GM23338 (cell line): Measurements from ENCODE around the gene PHF24. TPM values are rescaled to one million over a fixed set of nuclear protein-coding genes. Genes with fewer than 3 reads are reported as not detected.

Experiments used
- ATAC-seq: fragments of 200-7000 bp; cut with Tn5 transposase; 3 replicates; pipeline ENCODE4 v1.9.1; 2020
- DNase-seq: peaks from one replicate; pipeline ENCODE4 v3.0.0-alpha.2; 2015; ENCODE audit warnings: low spot score
- H2AFZ ChIP-seq: fragments of 200-600 bp; sonication (generic); 2 replicates; pipeline ENCODE4 v1.8.0; 2016; ENCODE audit warnings: antibody characterized with exemption, mild to moderate bottlenecking, moderate library complexity
- H3F3A ChIP-seq: fragments of 200-600 bp; sonication (generic); replicated peaks from 2 replicates; pipeline ENCODE4 v1.8.0; 2017; ENCODE audit warnings: antibody characterized with exemption, mixed run types, low read depth
- H3K27ac ChIP-seq: fragments of 200-600 bp; sonication (generic); 2 replicates; pipeline ENCODE4 v1.6.1; 2016; ENCODE audit warnings: low read depth
- H3K27me3 ChIP-seq: fragments of 200-600 bp; sonication (generic); 2 replicates; pipeline ENCODE4 v1.8.0; 2016; ENCODE audit warnings: mild to moderate bottlenecking, mixed run types, moderate library complexity; ENCODE audit not compliant: insufficient read depth
- H3K36me3 ChIP-seq: fragments of 200-600 bp; sonication (generic); 2 replicates; pipeline ENCODE4 v1.8.0; 2016; ENCODE audit warnings: mild to moderate bottlenecking; ENCODE audit not compliant: insufficient read depth
- H3K4me1 ChIP-seq: fragments of 200-600 bp; sonication (generic); 2 replicates; pipeline ENCODE4 v1.8.0; 2016; ENCODE audit warnings: mild to moderate bottlenecking, moderate library complexity; ENCODE audit not compliant: insufficient read depth
- H3K4me2 ChIP-seq: fragments of 200-600 bp; sonication (generic); 2 replicates; pipeline ENCODE4 v1.7.1; 2017; ENCODE audit warnings: mixed run types
- H3K4me3 ChIP-seq: fragments of 200-600 bp; sonication (generic); 2 replicates; pipeline ENCODE4 v1.6.1; 2016; ENCODE audit warnings: mixed run types
- H3K79me2 ChIP-seq: fragments of 200-600 bp; sonication (generic); replicated peaks from 2 replicates; pipeline ENCODE4 v1.8.0; 2017; ENCODE audit warnings: mild to moderate bottlenecking; ENCODE audit not compliant: insufficient read depth
- H3K9me2 ChIP-seq: fragments of 200-600 bp; sonication (generic); 2 replicates; pipeline ENCODE4 v1.8.0; 2017; ENCODE audit not compliant: insufficient read depth
- H4K20me1 ChIP-seq: fragments of 200-600 bp; sonication (generic); replicated peaks from 2 replicates; pipeline ENCODE4 v1.8.0; 2017; ENCODE audit warnings: mild to moderate bottlenecking; ENCODE audit not compliant: insufficient read depth
- H3K27ac Mint-ChIP-seq: 2 replicates; pipeline ENCODE4 v1.8.0; 2020; ENCODE audit warnings: inconsistent platforms, mild to moderate bottlenecking, moderate library complexity, mixed read lengths
- H3K27me3 Mint-ChIP-seq: 3 replicates; pipeline ENCODE4 v1.8.0; 2022; ENCODE audit warnings: low read depth, mild to moderate bottlenecking, moderate library complexity, mixed read lengths, inconsistent platforms; ENCODE audit not compliant: insufficient read depth, poor library complexity
- H3K36me3 Mint-ChIP-seq: 3 replicates; pipeline ENCODE4 v1.8.0; 2021; ENCODE audit warnings: low read depth, mild to moderate bottlenecking, inconsistent platforms, moderate library complexity, mixed read lengths
- H3K4me1 Mint-ChIP-seq: 3 replicates; pipeline ENCODE4 v1.8.0; 2020; ENCODE audit warnings: mild to moderate bottlenecking, inconsistent platforms, mixed read lengths
- H3K4me3 Mint-ChIP-seq: 3 replicates; pipeline ENCODE4 v1.8.0; 2021; ENCODE audit warnings: moderate library complexity, mild to moderate bottlenecking, inconsistent platforms, mixed read lengths
- H3K9me3 Mint-ChIP-seq: 3 replicates; pipeline ENCODE4 v1.8.0; 2020; ENCODE audit warnings: moderate library complexity, mild to moderate bottlenecking, inconsistent platforms, mixed read lengths
- CREB1 ChIP-seq: fragments of 250-450 bp; sonication (Bioruptor Pico); IDR thresholded peaks from 2 replicates; pipeline ENCODE4 v1.5.0; 2020; ENCODE audit warnings: low read depth, mild to moderate bottlenecking, moderate library complexity
- CTCF ChIP-seq, 2 experiments: fragments of 200-600 bp in 1 of 2; sonication (generic) in 1 of 2; conservative IDR thresholded peaks; 2 replicates each; pipeline versions ENCODE4 v1.5.1 to v1.6.1; 2016 to 2017; ENCODE audit warnings: antibody characterized with exemption in 2 of 2, low read depth in 2 of 2, mild to moderate bottlenecking in 2 of 2, moderate library complexity in 1 of 2
- ETS1 ChIP-seq: IDR thresholded peaks from 2 replicates; pipeline ENCODE4 v1.6.1; 2016; ENCODE audit warnings: antibody characterized with exemption
- EZH2 ChIP-seq: fragments of 200-600 bp; sonication (generic); IDR thresholded peaks from one replicate; pipeline ENCODE4 v1.8.0; 2017; ENCODE audit warnings: antibody characterized with exemption, mild to moderate bottlenecking, low read depth; ENCODE audit not compliant: unreplicated experiment
- EZH2phosphoT487 ChIP-seq: fragments of 200-600 bp; sonication (generic); IDR thresholded peaks from one replicate; pipeline ENCODE4 v1.8.1; 2018; ENCODE audit warnings: antibody characterized with exemption; ENCODE audit not compliant: unreplicated experiment
- JUNB ChIP-seq: IDR thresholded peaks from one replicate; pipeline ENCODE4 v1.6.1; 2016; ENCODE audit warnings: antibody characterized with exemption; ENCODE audit not compliant: unreplicated experiment
- NANOG ChIP-seq: IDR thresholded peaks from 2 replicates; pipeline ENCODE4 v1.6.1; 2016; ENCODE audit warnings: antibody characterized with exemption, borderline replicate concordance
- POLR2AphosphoS5 ChIP-seq: IDR thresholded peaks from 2 replicates; pipeline ENCODE4 v1.6.1; 2016; ENCODE audit warnings: antibody characterized with exemption, low read depth
- REST ChIP-seq: IDR thresholded peaks from one replicate; pipeline ENCODE4 v1.6.1; 2018; ENCODE audit warnings: antibody characterized with exemption; ENCODE audit not compliant: unreplicated experiment
- STAT1 ChIP-seq: IDR thresholded peaks from one replicate; pipeline ENCODE4 v1.6.1; 2016; ENCODE audit warnings: antibody characterized with exemption; ENCODE audit not compliant: unreplicated experiment
- ZNF114 ChIP-seq: fragments of 250-450 bp; sonication (Bioruptor Pico); IDR thresholded peaks from 2 replicates; pipeline ENCODE4 v1.5.0; 2020; ENCODE audit warnings: mild to moderate bottlenecking, moderate library complexity
- ZNF331 ChIP-seq: fragments of 250-450 bp; sonication (Bioruptor Pico); IDR thresholded peaks from 2 replicates; pipeline ENCODE4 v1.5.0; 2020; ENCODE audit warnings: low read depth, mild to moderate bottlenecking, moderate library complexity
- ZNF462 ChIP-seq: fragments of 250-450 bp; sonication (Bioruptor Pico); IDR thresholded peaks from 2 replicates; pipeline ENCODE4 v1.5.0; 2020; ENCODE audit warnings: mild to moderate bottlenecking, moderate library complexity
- polyA plus RNA-seq: library from polyadenylated mRNA; unstranded; fragments of >200 nt; fragmentation: Nextera tagmentation; extraction: Ambion mirVana; gene quantifications from 2 replicates; pipeline ENCODE4 v1.2.1, GENCODE V29; 2016
- total RNA-seq: library from RNA; depleted of rRNA; stranded (reverse); fragments of >200 nt; shearing (Covaris generic); gene quantifications from 2 replicates; pipeline ENCODE4 v1.2.3, GENCODE V29; 2014

PHF24 gene
- total and polyA plus RNA-seq, 2 experiments from 2014 or later: 0.05 to 0.14 TPM

- no peaks in the 10 kb centered on the region for H4K20me1 ChIP-seq
- H2AFZ ChIP-seq: no peak overlapping the region
- no peaks in the 10 kb centered on the region for H3K79me2 ChIP-seq
- no peak overlapping the region for H3K27ac ChIP-seq
- no peak for ATAC-seq
- TF ChIP-seq CTCF (conservative IDR thresholded peaks at IDR 0.05; ENCODE audit: low read depth in 2 of 2) (no peak), ZNF114 (CRISPR knock-in tag) (no peak), JUNB (no peak), EZH2 (no peak), ZNF331 (CRISPR knock-in tag) (no peak), POLR2AphosphoS5 (no peak), ETS1 (no peak), ZNF462 (no peak), CREB1 (CRISPR knock-in tag) (no peak), STAT1 (no peak), NANOG (no peak), EZH2phosphoT487 (no peak), REST (no peak)
- H3K9me2 ChIP-seq: no peaks in the 10 kb centered on the region
- Mint-ChIP-seq H3K27ac (no peak overlapping the region), H3K36me3 (peaks cover 71% of the 10 kb centered on the region), H3K4me1 (peaks cover 5% of the 10 kb centered on the region), H3K4me3 (no peak overlapping the region), H3K9me3 (peaks cover 74% of the 10 kb centered on the region), H3K27me3 (peaks cover 7% of the 10 kb centered on the region)
- no peaks in the 10 kb centered on the region for H3K27me3 ChIP-seq
- H3K36me3 ChIP-seq: peaks cover 29% of the 10 kb centered on the region
- H3K4me2 ChIP-seq: no peak overlapping the region
- no peaks in the 10 kb centered on the region for H3F3A ChIP-seq
- H3K4me1 ChIP-seq: no peaks in the 10 kb centered on the region
- H3K4me3 ChIP-seq: no peak overlapping the region
- DNase-seq: no peak
These were observed 56.4 kb downstream of the PHF24 start for GRCh38 chr9:35014517-35014916.
